HepG2 (cell line): ENCODE results near the gene SLC25A23. TPM values are rescaled to one million over a fixed set of nuclear protein-coding genes. Genes with fewer than 3 reads are reported as not detected.

Source experiments
- RFX5 ChIP-seq: IDR thresholded peaks from 2 replicates; pipeline ENCODE4 v1.6.1; 2011; ENCODE audit warnings: low read depth, low read length, improper control_type of control experiment
- SALL1 ChIP-seq: sonication (generic); formaldehyde crosslinking; IDR thresholded peaks from 2 replicates; pipeline ENCODE4 v1.8.0; 2022; ENCODE audit warnings: mild to moderate bottlenecking, missing genetic modification reagents
- SIX4 ChIP-seq: sonication (generic); formaldehyde crosslinking; IDR thresholded peaks from 2 replicates; pipeline ENCODE4 v1.4.0; 2020; ENCODE audit warnings: missing genetic modification reagents
- SP140L ChIP-seq: sonication (generic); formaldehyde crosslinking; IDR thresholded peaks from 2 replicates; pipeline ENCODE4 v1.4.0; 2020; ENCODE audit warnings: missing genetic modification reagents, borderline replicate concordance
- TAF15 ChIP-seq: fragments of 200-400 bp; formaldehyde crosslinking; IDR thresholded peaks from one replicate; pipeline ENCODE4 v1.6.1; 2018; ENCODE audit warnings: mild to moderate bottlenecking, low read depth, low read length; ENCODE audit not compliant: poor library complexity, severe bottlenecking
- ZNF546 ChIP-seq: sonication (generic); formaldehyde crosslinking; conservative IDR thresholded peaks from 2 replicates; pipeline ENCODE4 v1.8.1; 2023; ENCODE audit warnings: mild to moderate bottlenecking, missing genetic modification reagents
- ZNF670 ChIP-seq: sonication (generic); formaldehyde crosslinking; IDR thresholded peaks from 2 replicates; pipeline ENCODE4 v1.8.0; 2022; ENCODE audit warnings: mild to moderate bottlenecking, missing genetic modification reagents, borderline replicate concordance
- polyA plus RNA-seq, 8 experiments: library from polyadenylated mRNA; depleted of rRNA in 3 of 8; stranded (reverse) in 7 of 8; unstranded in 1 of 8; fragments of >200 nt; fragmentation: Illumina TruSeq in 4 of 8; extraction: Trizol in 4 of 8; gene quantifications; 2 replicates each; pipeline versions ENCODE4 v1.2.1 to v1.2.3, GENCODE V29; 2011 to 2016; ENCODE audit warnings: low read depth in 4 of 8, missing spikeins in 1 of 8, mixed read lengths in 1 of 8; ENCODE audit not compliant: insufficient read depth in 1 of 8
- total RNA-seq, 5 experiments: library from RNA; depleted of rRNA; stranded (reverse); fragments of >200 nt; fragmentation: Illumina TruSeq; extraction: Trizol; gene quantifications; 2 replicates each; pipeline ENCODE4 v1.2.3, GENCODE V29; 2016; ENCODE audit warnings: low read depth in 1 of 5
- TF ChIP-seq, protein P1 (sequence below): sonication (generic); formaldehyde crosslinking; IDR thresholded peaks from 2 replicates; pipeline ENCODE4 v1.5.1; 2020; ENCODE audit warnings: mild to moderate bottlenecking, missing genetic modification reagents, moderate library complexity
- TF ChIP-seq, protein P2 (sequence below): sonication (generic); formaldehyde crosslinking; IDR thresholded peaks from 2 replicates; pipeline ENCODE4 v1.5.0; 2020; ENCODE audit warnings: missing genetic modification reagents, mild to moderate bottlenecking, borderline replicate concordance
- TF ChIP-seq, protein P3 (sequence below): sonication (generic); formaldehyde crosslinking; IDR thresholded peaks from 2 replicates; pipeline ENCODE4 v1.5.0; 2020; ENCODE audit warnings: mild to moderate bottlenecking, missing genetic modification reagents, borderline replicate concordance
- TF ChIP-seq, protein P4 (sequence below): sonication (generic); formaldehyde crosslinking; IDR thresholded peaks from 2 replicates; pipeline ENCODE4 v1.5.1; 2020; ENCODE audit warnings: missing genetic modification reagents, mild to moderate bottlenecking, borderline replicate concordance

The SLC25A23 gene
- total and polyA plus RNA-seq, 2 of the 13 experiments (the other 11 are each of a cell fraction or from before 2014, with no cell fraction given) = 12.4 to 15.2 TPM

DNA sequence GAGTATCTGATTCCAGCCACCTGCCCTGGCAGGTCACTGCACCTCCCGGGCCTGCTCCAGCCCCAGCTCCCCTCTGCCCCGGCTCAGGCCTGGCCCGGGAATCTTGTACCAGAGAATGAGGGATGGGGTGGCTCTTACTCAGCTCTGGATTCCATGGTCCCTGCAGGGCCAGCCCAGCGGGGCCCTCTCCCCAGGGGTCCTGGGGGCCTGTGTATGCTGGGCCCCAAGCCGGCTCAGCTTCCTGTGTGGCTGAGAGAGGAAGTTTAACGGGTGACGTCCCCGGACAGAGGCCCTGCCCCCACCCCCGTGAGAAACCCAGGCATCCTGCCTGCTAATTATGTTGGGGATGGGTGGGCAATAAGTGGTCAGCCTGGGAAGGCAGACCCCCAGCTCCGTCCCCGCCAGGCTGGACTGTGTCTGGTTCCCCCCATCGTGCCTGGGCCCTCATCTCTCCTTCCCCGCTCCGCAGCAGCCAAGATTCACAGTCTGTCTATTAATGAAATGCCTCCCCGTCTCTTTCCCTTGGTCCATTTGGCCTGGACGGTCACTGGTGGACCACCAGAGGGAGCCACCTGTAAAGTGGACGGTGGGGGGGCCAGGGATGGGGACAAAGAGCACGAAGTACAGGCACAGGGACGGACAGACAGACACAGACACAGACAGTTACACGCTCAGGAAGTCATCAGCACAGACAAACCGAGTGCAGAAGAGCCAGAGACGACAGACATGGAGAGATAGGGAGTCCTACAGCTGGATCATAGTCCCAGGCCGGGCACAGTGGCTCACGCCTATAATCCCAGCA is 22.1 kb upstream of the SLC25A23 start, which contains the start of gene DENND1C (continued):
- TF ChIP-seq, protein P1, sequence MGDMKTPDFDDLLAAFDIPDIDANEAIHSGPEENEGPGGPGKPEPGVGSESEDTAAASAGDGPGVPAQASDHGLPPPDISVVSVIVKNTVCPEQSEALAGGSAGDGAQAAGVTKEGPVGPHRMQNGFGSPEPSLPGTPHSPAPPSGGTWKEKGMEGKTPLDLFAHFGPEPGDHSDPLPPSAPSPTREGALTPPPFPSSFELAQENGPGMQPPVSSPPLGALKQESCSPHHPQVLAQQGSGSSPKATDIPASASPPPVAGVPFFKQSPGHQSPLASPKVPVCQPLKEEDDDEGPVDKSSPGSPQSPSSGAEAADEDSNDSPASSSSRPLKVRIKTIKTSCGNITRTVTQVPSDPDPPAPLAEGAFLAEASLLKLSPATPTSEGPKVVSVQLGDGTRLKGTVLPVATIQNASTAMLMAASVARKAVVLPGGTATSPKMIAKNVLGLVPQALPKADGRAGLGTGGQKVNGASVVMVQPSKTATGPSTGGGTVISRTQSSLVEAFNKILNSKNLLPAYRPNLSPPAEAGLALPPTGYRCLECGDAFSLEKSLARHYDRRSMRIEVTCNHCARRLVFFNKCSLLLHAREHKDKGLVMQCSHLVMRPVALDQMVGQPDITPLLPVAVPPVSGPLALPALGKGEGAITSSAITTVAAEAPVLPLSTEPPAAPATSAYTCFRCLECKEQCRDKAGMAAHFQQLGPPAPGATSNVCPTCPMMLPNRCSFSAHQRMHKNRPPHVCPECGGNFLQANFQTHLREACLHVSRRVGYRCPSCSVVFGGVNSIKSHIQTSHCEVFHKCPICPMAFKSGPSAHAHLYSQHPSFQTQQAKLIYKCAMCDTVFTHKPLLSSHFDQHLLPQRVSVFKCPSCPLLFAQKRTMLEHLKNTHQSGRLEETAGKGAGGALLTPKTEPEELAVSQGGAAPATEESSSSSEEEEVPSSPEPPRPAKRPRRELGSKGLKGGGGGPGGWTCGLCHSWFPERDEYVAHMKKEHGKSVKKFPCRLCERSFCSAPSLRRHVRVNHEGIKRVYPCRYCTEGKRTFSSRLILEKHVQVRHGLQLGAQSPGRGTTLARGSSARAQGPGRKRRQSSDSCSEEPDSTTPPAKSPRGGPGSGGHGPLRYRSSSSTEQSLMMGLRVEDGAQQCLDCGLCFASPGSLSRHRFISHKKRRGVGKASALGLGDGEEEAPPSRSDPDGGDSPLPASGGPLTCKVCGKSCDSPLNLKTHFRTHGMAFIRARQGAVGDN (CRISPR knock-in tag) = peak; percentile 22
- TF ChIP-seq RFX5 (no peak), SIX4 (CRISPR knock-in tag) (no peak), TAF15 (no peak), ZNF546 (CRISPR knock-in tag) (no peak), ZNF670 (CRISPR knock-in tag) (no peak), SP140L (CRISPR knock-in tag) (no peak), SALL1 (peak; percentile 72)
- TF ChIP-seq, protein P2, sequence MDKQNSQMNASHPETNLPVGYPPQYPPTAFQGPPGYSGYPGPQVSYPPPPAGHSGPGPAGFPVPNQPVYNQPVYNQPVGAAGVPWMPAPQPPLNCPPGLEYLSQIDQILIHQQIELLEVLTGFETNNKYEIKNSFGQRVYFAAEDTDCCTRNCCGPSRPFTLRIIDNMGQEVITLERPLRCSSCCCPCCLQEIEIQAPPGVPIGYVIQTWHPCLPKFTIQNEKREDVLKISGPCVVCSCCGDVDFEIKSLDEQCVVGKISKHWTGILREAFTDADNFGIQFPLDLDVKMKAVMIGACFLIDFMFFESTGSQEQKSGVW (CRISPR knock-in tag) = no peak
- TF ChIP-seq, protein P3, sequence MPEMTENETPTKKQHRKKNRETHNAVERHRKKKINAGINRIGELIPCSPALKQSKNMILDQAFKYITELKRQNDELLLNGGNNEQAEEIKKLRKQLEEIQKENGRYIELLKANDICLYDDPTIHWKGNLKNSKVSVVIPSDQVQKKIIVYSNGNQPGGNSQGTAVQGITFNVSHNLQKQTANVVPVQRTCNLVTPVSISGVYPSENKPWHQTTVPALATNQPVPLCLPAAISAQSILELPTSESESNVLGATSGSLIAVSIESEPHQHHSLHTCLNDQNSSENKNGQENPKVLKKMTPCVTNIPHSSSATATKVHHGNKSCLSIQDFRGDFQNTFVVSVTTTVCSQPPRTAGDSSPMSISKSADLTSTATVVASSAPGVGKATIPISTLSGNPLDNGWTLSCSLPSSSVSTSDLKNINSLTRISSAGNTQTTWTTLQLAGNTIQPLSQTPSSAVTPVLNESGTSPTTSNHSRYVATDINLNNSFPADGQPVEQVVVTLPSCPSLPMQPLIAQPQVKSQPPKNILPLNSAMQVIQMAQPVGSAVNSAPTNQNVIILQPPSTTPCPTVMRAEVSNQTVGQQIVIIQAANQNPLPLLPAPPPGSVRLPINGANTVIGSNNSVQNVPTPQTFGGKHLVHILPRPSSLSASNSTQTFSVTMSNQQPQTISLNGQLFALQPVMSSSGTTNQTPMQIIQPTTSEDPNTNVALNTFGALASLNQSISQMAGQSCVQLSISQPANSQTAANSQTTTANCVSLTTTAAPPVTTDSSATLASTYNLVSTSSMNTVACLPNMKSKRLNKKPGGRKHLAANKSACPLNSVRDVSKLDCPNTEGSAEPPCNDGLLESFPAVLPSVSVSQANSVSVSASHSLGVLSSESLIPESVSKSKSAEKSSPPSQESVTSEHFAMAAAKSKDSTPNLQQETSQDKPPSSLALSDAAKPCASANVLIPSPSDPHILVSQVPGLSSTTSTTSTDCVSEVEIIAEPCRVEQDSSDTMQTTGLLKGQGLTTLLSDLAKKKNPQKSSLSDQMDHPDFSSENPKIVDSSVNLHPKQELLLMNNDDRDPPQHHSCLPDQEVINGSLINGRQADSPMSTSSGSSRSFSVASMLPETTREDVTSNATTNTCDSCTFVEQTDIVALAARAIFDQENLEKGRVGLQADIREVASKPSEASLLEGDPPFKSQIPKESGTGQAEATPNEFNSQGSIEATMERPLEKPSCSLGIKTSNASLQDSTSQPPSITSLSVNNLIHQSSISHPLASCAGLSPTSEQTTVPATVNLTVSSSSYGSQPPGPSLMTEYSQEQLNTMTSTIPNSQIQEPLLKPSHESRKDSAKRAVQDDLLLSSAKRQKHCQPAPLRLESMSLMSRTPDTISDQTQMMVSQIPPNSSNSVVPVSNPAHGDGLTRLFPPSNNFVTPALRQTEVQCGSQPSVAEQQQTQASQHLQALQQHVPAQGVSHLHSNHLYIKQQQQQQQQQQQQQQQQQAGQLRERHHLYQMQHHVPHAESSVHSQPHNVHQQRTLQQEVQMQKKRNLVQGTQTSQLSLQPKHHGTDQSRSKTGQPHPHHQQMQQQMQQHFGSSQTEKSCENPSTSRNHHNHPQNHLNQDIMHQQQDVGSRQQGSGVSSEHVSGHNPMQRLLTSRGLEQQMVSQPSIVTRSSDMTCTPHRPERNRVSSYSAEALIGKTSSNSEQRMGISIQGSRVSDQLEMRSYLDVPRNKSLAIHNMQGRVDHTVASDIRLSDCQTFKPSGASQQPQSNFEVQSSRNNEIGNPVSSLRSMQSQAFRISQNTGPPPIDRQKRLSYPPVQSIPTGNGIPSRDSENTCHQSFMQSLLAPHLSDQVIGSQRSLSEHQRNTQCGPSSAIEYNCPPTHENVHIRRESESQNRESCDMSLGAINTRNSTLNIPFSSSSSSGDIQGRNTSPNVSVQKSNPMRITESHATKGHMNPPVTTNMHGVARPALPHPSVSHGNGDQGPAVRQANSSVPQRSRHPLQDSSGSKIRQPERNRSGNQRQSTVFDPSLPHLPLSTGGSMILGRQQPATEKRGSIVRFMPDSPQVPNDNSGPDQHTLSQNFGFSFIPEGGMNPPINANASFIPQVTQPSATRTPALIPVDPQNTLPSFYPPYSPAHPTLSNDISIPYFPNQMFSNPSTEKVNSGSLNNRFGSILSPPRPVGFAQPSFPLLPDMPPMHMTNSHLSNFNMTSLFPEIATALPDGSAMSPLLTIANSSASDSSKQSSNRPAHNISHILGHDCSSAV = no peak
- TF ChIP-seq, protein P4, sequence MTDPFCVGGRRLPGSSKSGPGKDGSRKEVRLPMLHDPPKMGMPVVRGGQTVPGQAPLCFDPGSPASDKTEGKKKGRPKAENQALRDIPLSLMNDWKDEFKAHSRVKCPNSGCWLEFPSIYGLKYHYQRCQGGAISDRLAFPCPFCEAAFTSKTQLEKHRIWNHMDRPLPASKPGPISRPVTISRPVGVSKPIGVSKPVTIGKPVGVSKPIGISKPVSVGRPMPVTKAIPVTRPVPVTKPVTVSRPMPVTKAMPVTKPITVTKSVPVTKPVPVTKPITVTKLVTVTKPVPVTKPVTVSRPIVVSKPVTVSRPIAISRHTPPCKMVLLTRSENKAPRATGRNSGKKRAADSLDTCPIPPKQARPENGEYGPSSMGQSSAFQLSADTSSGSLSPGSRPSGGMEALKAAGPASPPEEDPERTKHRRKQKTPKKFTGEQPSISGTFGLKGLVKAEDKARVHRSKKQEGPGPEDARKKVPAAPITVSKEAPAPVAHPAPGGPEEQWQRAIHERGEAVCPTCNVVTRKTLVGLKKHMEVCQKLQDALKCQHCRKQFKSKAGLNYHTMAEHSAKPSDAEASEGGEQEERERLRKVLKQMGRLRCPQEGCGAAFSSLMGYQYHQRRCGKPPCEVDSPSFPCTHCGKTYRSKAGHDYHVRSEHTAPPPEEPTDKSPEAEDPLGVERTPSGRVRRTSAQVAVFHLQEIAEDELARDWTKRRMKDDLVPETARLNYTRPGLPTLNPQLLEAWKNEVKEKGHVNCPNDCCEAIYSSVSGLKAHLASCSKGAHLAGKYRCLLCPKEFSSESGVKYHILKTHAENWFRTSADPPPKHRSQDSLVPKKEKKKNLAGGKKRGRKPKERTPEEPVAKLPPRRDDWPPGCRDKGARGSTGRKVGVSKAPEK (CRISPR knock-in tag) = no peak
